K562 (cell line): ENCODE data around the gene SURF6. TPM values are rescaled to one million over a fixed set of nuclear protein-coding genes. Genes with fewer than 3 reads are reported as not detected.

Experiments
- ATAC-seq: fragments of 200-7000 bp; cut with Tn5 transposase; 3 replicates; pipeline ENCODE4 v1.9.1; 2020; ENCODE audit warnings: moderate library complexity
- BruUV-seq: library from RNA; stranded (reverse); fragments of 400-500 nt; replicated peaks from 2 replicates; lab custom pipeline; 2021; lab: Mats Ljungman, UMichigan
- CTCF ChIA-PET: fragments of 300-600 bp; formaldehyde crosslinking; extraction: SDS; loops from one replicate; lab custom pipeline; 2021; ENCODE audit warnings: low intra/inter-chr PET ratio; lab: Yijun Ruan, JAX
- POLR2A ChIA-PET: fragments of 300-600, 350-650 bp; sonication (Branson Sonifier 250); formaldehyde crosslinking; extraction: SDS; loops from one replicate; lab custom pipeline; 2021; ENCODE audit warnings: antibody characterized with exemption, inconsistent platforms; lab: Yijun Ruan, JAX
- DNase-seq, 4 experiments: peaks; one replicate each; pipeline versions ENCODE4 v3.0.0 to v3.0.0-alpha.2; 2011 to 2018; ENCODE audit warnings: low spot score in 3 of 4, mixed read lengths in 3 of 4; ENCODE audit errors: extremely low read depth in 1 of 4
- FAIRE-seq: peaks from 2 replicates; lab custom pipeline; 2011; peaks lifted over from hg19 to GRCh38; lab: Jason Lieb, UNC
- H2AFZ ChIP-seq: 2 replicates; pipeline ENCODE4 v1.6.0; 2011; ENCODE audit warnings: low read depth, low read length, control low read depth, inconsistent platforms
- H3K27ac ChIP-seq: fragments of 200-600 bp; 3 replicates; pipeline ENCODE4 v1.8.0; 2011; ENCODE audit warnings: low read depth, mild to moderate bottlenecking, control low read depth, inconsistent platforms, low read length, moderate library complexity, mixed read lengths; ENCODE audit errors: extremely low read depth
- H3K27me3 ChIP-seq, 2 experiments: fragments of 300-600 bp in 1 of 2; 2 replicates in 1 of 2; 3 replicates in 1 of 2; pipeline versions ENCODE4 v1.6.0 to v1.8.0; 2011; ENCODE audit warnings: inconsistent platforms in 2 of 2, low read length in 2 of 2, mild to moderate bottlenecking in 1 of 2, mixed read lengths in 1 of 2, moderate library complexity in 1 of 2; ENCODE audit not compliant: control insufficient read depth in 2 of 2, insufficient read depth in 2 of 2
- H3K36me3 ChIP-seq: fragments of 300-600 bp; 3 replicates; pipeline ENCODE4 v1.8.0; 2011; ENCODE audit warnings: mild to moderate bottlenecking, low read length, inconsistent platforms; ENCODE audit not compliant: control insufficient read depth, insufficient read depth
- H3K4me1 ChIP-seq, 2 experiments: fragments of 200-600 bp in 1 of 2; replicated peaks in 1 of 2; 2 replicates in 1 of 2; 3 replicates in 1 of 2; pipeline versions ENCODE4 v1.5.1 to v1.8.0; 2011; ENCODE audit warnings: inconsistent platforms in 2 of 2, low read length in 2 of 2, mild to moderate bottlenecking in 1 of 2, mixed read lengths in 1 of 2, moderate library complexity in 1 of 2; ENCODE audit not compliant: control insufficient read depth in 2 of 2, insufficient read depth in 2 of 2
- H3K4me2 ChIP-seq: 2 replicates; pipeline ENCODE4 v1.6.1; 2011; ENCODE audit warnings: low read length, control low read depth, inconsistent platforms, mixed read lengths; ENCODE audit not compliant: insufficient read depth
- H3K4me3 ChIP-seq: fragments of 200-600 bp; sonication (generic), shearing (Covaris generic); 2 replicates; pipeline ENCODE4 v1.5.1; 2016; ENCODE audit warnings: control low read depth, inconsistent platforms
- H3K79me2 ChIP-seq: fragments of 200-600 bp; 3 replicates; pipeline ENCODE4 v1.8.0; 2011; ENCODE audit warnings: low read length, inconsistent platforms; ENCODE audit not compliant: control insufficient read depth, insufficient read depth
- H3K9ac ChIP-seq, 2 experiments: 2 replicates each; pipeline versions ENCODE4 v1.6.0 to v1.6.1; 2011; ENCODE audit warnings: low read depth in 2 of 2, low read length in 2 of 2, control low read depth in 1 of 2, inconsistent platforms in 1 of 2, mild to moderate bottlenecking in 1 of 2, mixed read lengths in 1 of 2; ENCODE audit not compliant: insufficient read depth in 1 of 2
- H3K9me1 ChIP-seq: one replicate; pipeline ENCODE4 v1.6.0; 2011; ENCODE audit warnings: inconsistent platforms, mild to moderate bottlenecking, low read length, moderate library complexity; ENCODE audit not compliant: control insufficient read depth, insufficient read depth
- H3K9me3 ChIP-seq: replicated peaks from 2 replicates; pipeline ENCODE4 v1.5.1; 2011; ENCODE audit warnings: low read depth, low read length, inconsistent platforms; ENCODE audit not compliant: control insufficient read depth, insufficient read depth
- H4K20me1 ChIP-seq: replicated peaks from 2 replicates; pipeline ENCODE4 v1.6.1; 2011; ENCODE audit warnings: low read length, inconsistent platforms, mixed read lengths; ENCODE audit not compliant: control insufficient read depth, insufficient read depth
- GABPB1 ChIP-seq: sonication (generic); formaldehyde crosslinking; IDR thresholded peaks from 2 replicates; pipeline ENCODE4 v1.8.0; 2022; ENCODE audit warnings: mild to moderate bottlenecking, missing genetic modification reagents
- ZBTB1 ChIP-seq: sonication (generic); formaldehyde crosslinking; IDR thresholded peaks from 2 replicates; pipeline ENCODE4 v1.8.1; 2023; ENCODE audit warnings: missing genetic modification reagents, low read depth, mild to moderate bottlenecking, borderline replicate concordance
- ZBTB17 ChIP-seq: fragments of 450-650 bp; formaldehyde crosslinking; IDR thresholded peaks from 2 replicates; pipeline ENCODE4 v1.4.0; 2020; ENCODE audit warnings: mild to moderate bottlenecking
- WGBS: fragments of 100-300 bp; shearing (Covaris generic); methylation state at CpG from one replicate; pipeline ENCODE4 v1.1.6; 2016; ENCODE audit warnings: low coverage, mixed read lengths; ENCODE audit not compliant: insufficient coverage; ENCODE audit errors: missing lambda C conversion rate; 5-methylcytosine and 5-hydroxymethylcytosine counted together
- in situ Hi-C: fragments of 300-500 bp; cut with MboI; formaldehyde crosslinking; loops from 4 replicates; pipeline ENCODE4 v1.15.0; 2018; ENCODE audit warnings: inconsistent platforms, mixed read lengths
- intact Hi-C: fragments of 100-400 bp; cut with micrococcal nuclease; formaldehyde crosslinking; loops from 2 replicates; pipeline ENCODE4 v1.14.2; 2022
- polyA plus RNA-seq, 8 experiments: library from polyadenylated mRNA; depleted of rRNA in 4 of 8; stranded (reverse) in 5 of 8; unstranded in 3 of 8; fragments of >200 nt; fragmentation: Nextera tagmentation in 2 of 8; fragmentation: Illumina TruSeq in 1 of 8; extraction: Ambion mirVana in 2 of 8; extraction: Trizol in 1 of 8; gene quantifications; 2 replicates each; pipeline versions ENCODE4 v1.2.1 to v1.2.3, GENCODE V29; 2011 to 2014; ENCODE audit warnings: inconsistent platforms in 1 of 8, missing spikeins in 1 of 8
- total RNA-seq, 7 experiments: library from RNA; depleted of rRNA in 6 of 7; stranded (reverse); fragments of >200 nt in 6 of 7; fragmentation: Illumina TruSeq in 2 of 7; extraction: Trizol in 2 of 7; gene quantifications; 2 replicates each; pipeline versions ENCODE4 v1.2.1 to v1.2.3, GENCODE V29; 2011 to 2021; ENCODE audit warnings: low replicate concordance in 1 of 7
- TF ChIP-seq, protein P1 (sequence below): sonication (generic); formaldehyde crosslinking; IDR thresholded peaks from 2 replicates; pipeline ENCODE4 v1.8.0; 2023; ENCODE audit warnings: missing genetic modification reagents, mild to moderate bottlenecking, borderline replicate concordance
- TF ChIP-seq, protein P2 (sequence below): fragments of 250-450 bp; sonication (Bioruptor Pico); IDR thresholded peaks from 2 replicates; pipeline ENCODE4 v1.4.0; 2020; ENCODE audit warnings: mild to moderate bottlenecking, moderate library complexity

SURF6 gene
- total and polyA plus RNA-seq, 9 of the 15 experiments (the other 6 are each of a cell fraction or from before 2014, with no cell fraction given), result 1.4 to 68.3 (median 14.7) TPM

- FAIRE-seq (no peak), DNase-seq (no peak), ATAC-seq (no peak)
- H2AFZ ChIP-seq, result no peak overlapping the region
- H3K79me2 ChIP-seq, result peaks cover 95% of the 10 kb centered on the region
- H3K4me1 ChIP-seq, result peaks cover 33 to 45% of the 10 kb centered on the region in 2 experiments; a peak in 4 of 5 replicates
- peak overlapping the region; percentile 18 to 74; a peak in 3 of 4 replicates for H3K9ac ChIP-seq
- in situ Hi-C loops, result no loop called here
- H3K4me3 ChIP-seq, result no peak overlapping the region
- H3K27ac ChIP-seq, result no peak overlapping the region
- H3K36me3 ChIP-seq, result peaks cover 70% of the 10 kb centered on the region
- BruUV-seq, result no TSS peak
- H4K20me1 ChIP-seq, result peaks cover 66% of the 10 kb centered on the region
- no peaks in the 10 kb centered on the region for H3K9me3 ChIP-seq
- peak overlapping the region; percentile 45; the same call in 1 of the 2 replicates for H3K4me2 ChIP-seq
- 88% methylated on average over 7 of the region's 7 CpGs for WGBS
- H3K27me3 ChIP-seq, result no peaks in the 10 kb centered on the region
- POLR2A ChIA-PET, result interaction anchor here (0.7 to 8.5 kb wide), 8 partner anchors 7 to 116 kb away, joined by 3 to 109 read pairs (median 7); partner anchors contain the start of genes MED22, RPL7A, SLC2A6 and SURF1
- CTCF ChIA-PET, result no interaction called here
- intact Hi-C loops, result no loop called here
- H3K9me1 ChIP-seq, result peaks cover 34% of the 10 kb centered on the region
- TF ChIP-seq ZBTB1 (CRISPR knock-in tag) (0 out of 2 replicates have a peak, but pooled peaks have one; percentile 11), ZBTB17 (no peak), GABPB1 (CRISPR knock-in tag) (peak; percentile 21; the same call in 1 of the 2 replicates)
- TF ChIP-seq, protein P1, sequence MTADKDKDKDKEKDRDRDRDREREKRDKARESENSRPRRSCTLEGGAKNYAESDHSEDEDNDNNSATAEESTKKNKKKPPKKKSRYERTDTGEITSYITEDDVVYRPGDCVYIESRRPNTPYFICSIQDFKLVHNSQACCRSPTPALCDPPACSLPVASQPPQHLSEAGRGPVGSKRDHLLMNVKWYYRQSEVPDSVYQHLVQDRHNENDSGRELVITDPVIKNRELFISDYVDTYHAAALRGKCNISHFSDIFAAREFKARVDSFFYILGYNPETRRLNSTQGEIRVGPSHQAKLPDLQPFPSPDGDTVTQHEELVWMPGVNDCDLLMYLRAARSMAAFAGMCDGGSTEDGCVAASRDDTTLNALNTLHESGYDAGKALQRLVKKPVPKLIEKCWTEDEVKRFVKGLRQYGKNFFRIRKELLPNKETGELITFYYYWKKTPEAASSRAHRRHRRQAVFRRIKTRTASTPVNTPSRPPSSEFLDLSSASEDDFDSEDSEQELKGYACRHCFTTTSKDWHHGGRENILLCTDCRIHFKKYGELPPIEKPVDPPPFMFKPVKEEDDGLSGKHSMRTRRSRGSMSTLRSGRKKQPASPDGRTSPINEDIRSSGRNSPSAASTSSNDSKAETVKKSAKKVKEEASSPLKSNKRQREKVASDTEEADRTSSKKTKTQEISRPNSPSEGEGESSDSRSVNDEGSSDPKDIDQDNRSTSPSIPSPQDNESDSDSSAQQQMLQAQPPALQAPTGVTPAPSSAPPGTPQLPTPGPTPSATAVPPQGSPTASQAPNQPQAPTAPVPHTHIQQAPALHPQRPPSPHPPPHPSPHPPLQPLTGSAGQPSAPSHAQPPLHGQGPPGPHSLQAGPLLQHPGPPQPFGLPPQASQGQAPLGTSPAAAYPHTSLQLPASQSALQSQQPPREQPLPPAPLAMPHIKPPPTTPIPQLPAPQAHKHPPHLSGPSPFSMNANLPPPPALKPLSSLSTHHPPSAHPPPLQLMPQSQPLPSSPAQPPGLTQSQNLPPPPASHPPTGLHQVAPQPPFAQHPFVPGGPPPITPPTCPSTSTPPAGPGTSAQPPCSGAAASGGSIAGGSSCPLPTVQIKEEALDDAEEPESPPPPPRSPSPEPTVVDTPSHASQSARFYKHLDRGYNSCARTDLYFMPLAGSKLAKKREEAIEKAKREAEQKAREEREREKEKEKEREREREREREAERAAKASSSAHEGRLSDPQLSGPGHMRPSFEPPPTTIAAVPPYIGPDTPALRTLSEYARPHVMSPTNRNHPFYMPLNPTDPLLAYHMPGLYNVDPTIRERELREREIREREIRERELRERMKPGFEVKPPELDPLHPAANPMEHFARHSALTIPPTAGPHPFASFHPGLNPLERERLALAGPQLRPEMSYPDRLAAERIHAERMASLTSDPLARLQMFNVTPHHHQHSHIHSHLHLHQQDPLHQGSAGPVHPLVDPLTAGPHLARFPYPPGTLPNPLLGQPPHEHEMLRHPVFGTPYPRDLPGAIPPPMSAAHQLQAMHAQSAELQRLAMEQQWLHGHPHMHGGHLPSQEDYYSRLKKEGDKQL (CRISPR knock-in tag), result 0 out of 2 replicates have a peak, but pooled peaks have one; percentile 33
- TF ChIP-seq, protein P2, sequence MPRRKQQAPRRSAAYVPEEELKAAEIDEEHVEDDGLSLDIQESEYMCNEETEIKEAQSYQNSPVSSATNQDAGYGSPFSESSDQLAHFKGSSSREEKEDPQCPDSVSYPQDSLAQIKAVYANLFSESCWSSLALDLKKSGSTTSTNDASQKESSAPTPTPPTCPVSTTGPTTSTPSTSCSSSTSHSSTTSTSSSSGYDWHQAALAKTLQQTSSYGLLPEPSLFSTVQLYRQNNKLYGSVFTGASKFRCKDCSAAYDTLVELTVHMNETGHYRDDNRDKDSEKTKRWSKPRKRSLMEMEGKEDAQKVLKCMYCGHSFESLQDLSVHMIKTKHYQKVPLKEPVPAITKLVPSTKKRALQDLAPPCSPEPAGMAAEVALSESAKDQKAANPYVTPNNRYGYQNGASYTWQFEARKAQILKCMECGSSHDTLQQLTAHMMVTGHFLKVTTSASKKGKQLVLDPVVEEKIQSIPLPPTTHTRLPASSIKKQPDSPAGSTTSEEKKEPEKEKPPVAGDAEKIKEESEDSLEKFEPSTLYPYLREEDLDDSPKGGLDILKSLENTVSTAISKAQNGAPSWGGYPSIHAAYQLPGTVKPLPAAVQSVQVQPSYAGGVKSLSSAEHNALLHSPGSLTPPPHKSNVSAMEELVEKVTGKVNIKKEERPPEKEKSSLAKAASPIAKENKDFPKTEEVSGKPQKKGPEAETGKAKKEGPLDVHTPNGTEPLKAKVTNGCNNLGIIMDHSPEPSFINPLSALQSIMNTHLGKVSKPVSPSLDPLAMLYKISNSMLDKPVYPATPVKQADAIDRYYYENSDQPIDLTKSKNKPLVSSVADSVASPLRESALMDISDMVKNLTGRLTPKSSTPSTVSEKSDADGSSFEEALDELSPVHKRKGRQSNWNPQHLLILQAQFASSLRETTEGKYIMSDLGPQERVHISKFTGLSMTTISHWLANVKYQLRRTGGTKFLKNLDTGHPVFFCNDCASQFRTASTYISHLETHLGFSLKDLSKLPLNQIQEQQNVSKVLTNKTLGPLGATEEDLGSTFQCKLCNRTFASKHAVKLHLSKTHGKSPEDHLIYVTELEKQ (CRISPR knock-in tag), result no peak
Measured at GRCh38 chr9:133372144-133372543, 36.2 kb upstream of the SURF6 start.
